ENCODE measurements around the gene IRF9. TPM values are rescaled to one million over a fixed set of nuclear protein-coding genes. Genes with fewer than 3 reads are reported as not detected.

IRF9 gene
- 9.2 and 18.5 TPM in 2 replicates for total RNA-seq (2014; rRNA removed; shearing (Covaris generic))

GRCh38 chr14:24160850-24161804 is at the start of gene IRF9:
TSS of gene IRF9 (plus strand) at chr14:24161265. CDS start at chr14:24162145, 880 bp downstream.

GRCh38 chr14:24114532-24115421 is 46.3 kb upstream of the IRF9 start, which contains the start of the genes DCAF11 and NRL:
TSS of gene DCAF11 (plus strand) at chr14:24114777. CDS start at chr14:24115595, 818 bp downstream.
TSS of gene NRL (minus strand) at chr14:24114949. CDS start at chr14:24082848, 32,101 bp downstream.

DNA sequence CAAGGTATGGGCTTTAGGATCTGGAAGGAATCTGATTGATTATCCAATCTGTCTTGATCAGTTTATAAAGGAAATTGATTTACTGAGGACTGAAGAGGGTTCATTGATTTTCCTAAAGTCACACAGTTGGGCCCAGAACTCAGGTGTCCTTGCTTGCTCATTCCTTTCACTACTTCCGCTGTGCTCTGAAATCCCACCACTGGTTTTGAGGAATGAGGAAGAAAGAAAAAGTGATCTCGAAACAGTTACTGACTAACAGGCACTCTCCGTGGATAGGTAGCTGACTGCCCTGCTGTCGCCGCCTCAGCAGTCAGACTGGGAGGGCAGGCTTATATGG is 30.7 kb upstream of the IRF9 start, which contains the start of gene FITM1:
TSS of gene FITM1 (plus strand) at position 280 of the 337 bp plus-strand sequence. CDS start 905 bp downstream, outside the sequence.

GRCh38 chr14:24135834-24136683 is 25.0 kb upstream of the IRF9 start, which contains the start of gene PSME1:
TSS of gene PSME1 (plus strand) at chr14:24136194. CDS start at chr14:24136263, 69 bp downstream.

GRCh38 chr14:24141097-24141880 is 19.8 kb upstream of the IRF9 start, which contains the start of gene EMC9:
TSS of gene EMC9 (minus strand) at chr14:24141591. CDS start at chr14:24141304, 287 bp downstream.

DNA sequence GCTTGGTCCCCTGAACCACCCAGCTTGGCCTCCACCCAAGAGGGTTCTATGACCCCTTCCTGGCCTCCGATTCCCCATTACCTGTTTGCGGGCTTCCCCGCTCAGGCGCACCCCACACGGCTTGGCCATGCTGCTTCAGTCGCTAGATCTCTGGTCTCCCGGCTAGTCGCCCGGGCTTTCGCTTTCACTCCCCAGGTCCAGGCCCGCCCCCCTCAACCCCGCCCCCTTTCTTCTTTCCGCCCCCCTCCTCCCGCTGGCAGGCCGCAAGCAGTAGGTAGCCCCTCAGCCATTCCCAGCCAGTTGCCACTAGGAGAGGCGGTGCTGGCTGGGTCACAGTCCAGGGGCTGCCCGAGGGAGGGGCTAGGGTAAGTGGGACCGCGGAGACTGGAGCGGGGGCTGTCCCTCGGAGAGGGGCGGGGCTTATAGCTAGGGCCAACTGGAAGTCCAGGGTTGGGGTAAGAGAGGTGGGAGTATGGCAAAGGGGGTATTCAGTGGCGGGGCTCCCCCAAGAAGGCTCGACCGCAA is 14.6 kb upstream of the IRF9 start, which contains the start of gene PSME2:
TSS of gene PSME2 (minus strand) at position 158 of the 525 bp plus-strand sequence. CDS start at position 129, 29 bp downstream.

GRCh38 chr14:24146978-24147760 is 13.9 kb upstream of the IRF9 start, which contains the start of gene RNF31:
TSS of gene RNF31 (plus strand) at chr14:24147498. CDS start at chr14:24147699, 201 bp downstream.

GRCh38 chr14:24171422-24172260 is 10.6 kb downstream of the IRF9 start, which contains the start of gene REC8:
TSS of gene REC8 (plus strand) at chr14:24172080. CDS start at chr14:24172553, 473 bp downstream.

DNA sequence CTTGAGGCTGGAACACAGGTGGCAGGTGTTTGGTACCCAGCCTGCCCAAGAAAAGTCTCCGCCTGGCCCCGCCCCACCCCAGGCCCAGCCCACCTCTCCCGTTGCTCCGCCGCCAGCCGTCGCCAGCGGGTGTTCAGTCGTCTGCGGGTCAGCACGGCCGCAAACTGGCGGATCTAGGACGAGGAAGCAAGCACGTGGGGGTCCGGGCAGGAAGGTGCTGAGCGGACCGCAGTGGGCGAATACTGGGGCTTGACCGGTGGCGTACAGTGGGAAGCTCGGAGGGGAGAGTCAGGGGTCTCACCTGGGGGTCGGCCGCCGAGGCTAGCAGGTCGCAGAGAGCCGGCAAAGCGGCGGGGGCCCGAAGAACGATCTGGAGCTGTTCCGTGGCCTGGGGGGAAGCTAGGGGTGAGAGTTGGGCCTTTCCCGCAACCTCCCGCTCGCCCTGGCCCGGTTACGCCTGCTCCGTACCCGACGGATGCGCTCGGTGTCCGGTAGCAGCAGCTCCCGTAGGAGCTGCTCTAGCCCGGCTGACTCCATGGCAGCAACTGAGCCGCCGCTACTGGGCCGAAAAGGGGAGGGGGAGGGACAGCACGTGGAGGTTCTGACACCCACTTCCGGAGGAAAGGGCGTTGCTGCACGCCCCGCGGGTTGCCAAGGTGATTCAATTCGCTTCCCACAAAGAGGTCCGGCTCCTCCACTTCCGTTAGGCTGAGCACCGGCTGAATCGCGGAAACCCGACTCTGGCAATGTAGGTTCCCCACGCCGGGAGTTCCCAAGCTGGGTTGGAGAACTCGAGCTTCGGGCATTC is 27.4 kb downstream of the IRF9 start, which contains the start of gene IPO4:
TSS of gene IPO4 (minus strand) at position 566 of the 808 bp plus-strand sequence. CDS start at position 537, 29 bp downstream.

GRCh38 chr14:24195186-24196070 is 34.4 kb downstream of the IRF9 start, which contains the start of gene TM9SF1:
TSS of gene TM9SF1 (minus strand) at chr14:24195441. CDS start at chr14:24195019, 422 bp downstream.

DNA sequence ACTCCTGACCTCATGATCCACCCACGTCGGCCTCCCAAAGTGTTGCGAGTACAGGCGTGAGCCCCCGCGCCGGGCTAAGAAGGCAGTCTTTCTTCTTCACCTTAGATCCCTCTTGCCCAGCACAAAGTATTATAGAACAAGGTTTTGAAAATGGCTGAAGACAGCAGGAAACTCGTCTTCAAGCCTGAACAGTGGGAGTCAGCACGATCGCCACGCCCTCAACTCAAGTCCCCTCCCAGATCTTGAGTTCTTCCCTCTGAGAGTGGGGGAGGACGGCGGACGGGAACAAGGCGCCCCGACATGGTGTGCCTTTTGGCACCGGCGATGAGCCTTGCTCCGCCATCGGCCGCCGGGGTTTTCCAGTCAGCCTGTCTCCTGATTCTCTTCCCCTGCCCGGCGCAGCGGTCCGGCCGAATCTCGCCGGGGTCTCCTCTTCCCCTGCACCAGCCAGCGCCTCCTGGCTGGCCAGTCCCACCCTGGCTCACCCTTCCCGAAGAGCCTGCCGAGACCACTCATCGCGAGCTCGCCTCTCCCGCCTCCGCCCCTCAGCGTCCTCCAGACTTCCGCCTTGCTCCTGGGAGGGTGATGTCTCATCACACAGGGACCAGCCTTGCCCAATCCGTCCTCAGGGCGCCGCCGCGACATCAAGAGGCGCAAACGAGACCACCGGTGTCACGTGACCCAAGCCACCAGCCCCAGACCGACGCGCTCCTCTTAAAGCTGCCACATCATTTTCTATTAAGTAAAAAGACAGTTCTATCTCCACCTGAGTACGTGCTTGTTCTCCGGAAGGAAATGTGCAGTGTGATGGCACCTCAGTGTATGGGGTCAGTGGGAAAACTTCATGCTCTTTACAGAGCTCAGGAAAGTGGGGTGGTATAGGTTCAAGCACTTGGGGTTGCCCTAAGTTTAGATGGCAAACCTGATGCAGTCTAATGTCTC is 52.1 kb downstream of the IRF9 start, which contains the start of gene CHMP4A:
TSS of gene CHMP4A (minus strand) at position 565 of the 942 bp plus-strand sequence. CDS start at position 516, 49 bp downstream.

GRCh38 chr14:24215495-24216344 is 54.7 kb downstream of the IRF9 start, which contains the start of gene MDP1:
TSS of gene MDP1 (minus strand) at chr14:24216066. CDS start at chr14:24215955, 111 bp downstream.

